HG02943 (cell line): Measurements from ENCODE around the gene CEP112.
"Not testable (repeated sequence)": the region's sequence is repeated elsewhere in the genome, so short reads cannot be mapped to it uniquely, and the experiment has no call there.

ENCODE experiments used
- ATAC-seq: cut with Tn5 transposase; IDR thresholded peaks from one replicate; pipeline ENCODE4 v1.9.1; 2021; ENCODE audit warnings: mild to moderate bottlenecking, low read depth, moderate library complexity; ENCODE audit not compliant: unreplicated experiment

The CEP112 gene

DNA sequence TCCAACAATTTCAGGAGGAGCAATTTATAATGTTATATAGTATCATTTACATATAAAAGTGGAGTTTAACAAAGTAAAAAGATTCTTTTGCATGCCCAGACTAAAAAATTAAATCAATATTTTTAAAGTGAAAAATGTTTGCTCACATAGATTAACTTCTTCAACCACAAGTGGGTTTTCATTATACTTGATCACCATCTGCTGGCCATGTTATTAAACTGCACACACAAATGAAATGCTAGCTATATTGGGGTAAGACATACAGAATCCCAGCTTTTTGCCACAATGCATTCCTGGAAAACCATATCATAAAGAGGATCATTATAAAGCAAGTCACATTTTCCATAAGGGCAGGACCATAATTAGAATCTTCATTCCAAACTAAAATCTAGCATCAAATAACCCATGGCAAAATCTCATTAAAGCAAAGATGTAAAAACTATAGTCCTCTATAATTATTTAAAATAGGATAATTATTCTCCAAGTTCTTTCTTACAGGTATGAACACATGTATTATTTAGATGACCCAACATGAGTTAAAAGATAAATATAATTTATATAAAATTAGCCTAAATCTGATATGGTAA is 26.3 kb downstream of the CEP112 start:
- ATAC-seq = no peak

DNA sequence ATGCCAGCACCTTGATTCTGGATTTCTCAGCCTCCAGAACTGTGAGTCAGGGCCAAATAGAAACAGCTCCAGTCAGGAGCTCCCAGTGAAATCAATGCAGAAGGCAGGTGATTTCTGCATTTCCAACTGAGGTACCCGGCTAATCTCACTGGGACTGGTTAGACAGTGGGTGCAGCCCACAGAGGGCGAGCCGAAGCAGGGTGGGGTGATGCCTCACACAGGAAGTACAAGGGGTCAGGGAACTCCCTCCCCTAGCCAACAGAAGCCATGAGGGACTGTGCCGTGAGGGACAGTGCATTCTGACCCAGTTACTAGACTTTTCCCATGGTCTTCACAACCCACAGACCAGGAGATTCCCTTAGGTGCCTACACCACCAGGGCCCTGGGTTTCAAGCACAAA is 36.9 kb downstream of the CEP112 start:
- ATAC-seq = not testable (repeated sequence)

DNA sequence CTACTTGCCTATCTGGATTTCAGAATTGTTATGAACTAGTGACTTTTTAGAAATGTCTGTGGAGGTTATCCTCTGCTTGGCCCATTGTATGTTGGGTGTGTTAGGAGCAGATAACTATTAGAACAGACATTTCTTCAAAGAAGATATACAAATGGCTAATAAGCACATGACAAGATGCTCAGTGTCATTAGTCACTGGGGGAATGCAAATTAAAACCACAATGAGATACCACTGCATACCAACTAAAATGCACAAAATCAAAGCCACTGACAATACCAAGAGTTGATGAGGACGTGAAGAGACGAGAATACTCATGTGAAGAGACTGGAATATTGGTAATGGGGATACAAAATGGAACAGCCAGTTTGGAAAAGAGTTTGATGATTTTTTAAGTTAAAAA is 39.2 kb downstream of the CEP112 start:
- ATAC-seq = no peak

- ATAC-seq = no peak
These were observed 41.2 kb downstream of the CEP112 start for GRCh38 chr17:66150708-66151107.

GRCh38 chr17:66149562-66149961 is 42.4 kb downstream of the CEP112 start:
- ATAC-seq = no peak

- ATAC-seq = no peak
These were observed 45.5 kb downstream of the CEP112 start for GRCh38 chr17:66146394-66146793.

DNA sequence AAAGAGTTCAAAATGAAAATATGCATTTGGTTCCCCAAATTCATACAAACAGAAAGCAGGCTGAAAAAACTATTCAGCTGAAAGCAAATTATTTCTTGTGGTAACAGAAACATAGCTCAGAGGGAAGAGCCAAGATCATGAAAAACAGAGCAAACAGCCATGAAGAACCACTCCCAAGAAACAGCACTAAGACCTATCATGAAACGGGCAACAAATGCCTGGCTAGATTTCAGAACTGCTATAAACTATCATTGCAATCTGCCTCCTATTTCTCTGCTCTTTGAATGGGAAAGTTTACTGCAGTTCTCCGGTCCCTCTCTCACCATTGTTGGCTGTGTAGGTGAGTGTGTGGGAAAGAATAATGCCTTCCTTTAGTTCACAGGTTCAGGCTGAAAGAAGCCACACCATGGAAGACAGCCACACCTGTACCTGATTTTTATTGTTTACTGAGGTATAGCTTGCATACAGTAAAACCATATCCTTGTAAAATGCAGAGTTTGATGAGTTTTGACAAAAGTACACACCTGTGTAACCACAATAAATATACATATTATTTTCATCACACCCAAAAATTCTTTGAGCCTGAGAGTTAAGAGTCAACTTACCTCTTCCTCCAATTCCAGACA is 48.2 kb downstream of the CEP112 start:
- ATAC-seq = no peak

DNA sequence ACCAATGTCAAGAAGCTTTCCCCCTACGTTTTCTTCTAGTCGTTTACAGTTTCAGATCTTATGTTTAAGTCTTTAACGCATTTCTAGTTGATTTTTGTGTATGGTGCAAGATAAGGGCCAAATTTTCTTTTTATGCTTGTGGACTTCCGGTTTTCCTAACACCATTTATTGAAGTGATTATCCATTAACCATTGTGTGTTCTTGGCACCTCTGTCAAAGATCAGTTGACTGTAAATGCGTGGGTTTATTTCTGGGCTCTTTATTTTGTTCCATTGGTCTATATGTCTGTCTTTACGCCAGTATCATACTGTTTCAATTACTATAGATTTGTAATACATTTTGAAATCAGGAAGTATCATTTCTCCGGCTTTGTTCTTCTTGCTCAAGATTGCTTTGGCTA is 49.5 kb downstream of the CEP112 start:
- ATAC-seq = no peak

GRCh38 chr17:66138120-66138519 is 53.8 kb downstream of the CEP112 start:
- no peak for ATAC-seq

DNA sequence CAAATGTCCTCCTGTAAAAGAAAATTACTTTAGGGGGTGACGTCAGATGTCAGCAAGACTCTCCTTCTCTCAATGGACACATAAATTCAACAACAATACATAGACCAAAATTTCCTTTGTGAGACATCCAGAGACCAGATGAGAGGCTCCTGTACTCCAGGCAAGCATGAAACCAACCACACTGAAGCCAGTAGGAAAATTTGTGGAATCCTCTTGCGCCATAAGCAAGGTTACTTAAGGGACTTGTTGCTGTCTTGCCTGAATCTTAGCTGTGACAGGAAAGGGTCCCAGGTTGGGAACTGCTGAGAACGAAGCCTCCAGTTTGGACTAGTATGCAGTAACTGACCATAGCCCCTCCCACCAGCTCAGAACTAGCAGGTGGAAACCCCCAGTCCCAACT is 56.0 kb downstream of the CEP112 start:
- no peak for ATAC-seq

DNA sequence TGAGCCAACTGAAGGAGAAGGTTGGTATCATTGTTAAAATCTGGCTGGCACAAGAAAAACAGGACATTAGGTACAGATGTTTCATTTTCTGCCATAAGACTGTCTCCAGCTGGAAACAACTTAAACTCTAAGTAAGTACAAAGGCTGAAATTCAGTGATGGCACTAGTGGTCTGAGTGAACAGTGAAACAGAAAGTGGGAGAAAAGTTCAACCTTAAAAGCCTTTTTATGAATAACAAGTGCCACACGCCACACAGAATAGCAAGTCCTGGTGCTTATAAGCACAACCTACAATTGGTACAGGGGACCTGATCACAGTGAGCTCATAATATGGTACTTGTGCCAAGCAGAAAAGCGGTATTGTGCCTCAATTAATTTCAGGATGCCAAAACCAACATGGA is 56.7 kb downstream of the CEP112 start:
- ATAC-seq = no peak

- ATAC-seq = no peak
These were observed 62.2 kb downstream of the CEP112 start for GRCh38 chr17:66129759-66130158.

DNA sequence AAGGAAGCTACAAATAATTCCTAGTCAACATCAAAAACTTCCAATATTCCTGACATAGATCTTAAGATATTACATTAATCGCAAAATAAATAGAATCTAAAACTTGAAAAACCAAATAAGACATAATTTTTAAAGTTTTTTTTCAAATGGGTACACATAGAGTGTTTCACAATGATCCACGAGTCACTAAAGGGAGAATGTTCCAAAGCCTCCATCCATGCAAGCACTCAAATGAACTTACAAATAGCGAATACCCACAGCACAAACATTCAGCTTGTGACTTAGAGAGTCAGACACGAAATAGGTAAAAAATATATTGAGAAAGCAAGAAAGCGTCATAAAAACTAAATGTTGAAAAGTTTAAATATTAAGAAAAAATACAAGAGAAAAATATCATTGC is 65.7 kb downstream of the CEP112 start:
- ATAC-seq = no peak

GRCh38 chr17:66123163-66123562 is 68.8 kb downstream of the CEP112 start:
- no peak for ATAC-seq

GRCh38 chr17:66115246-66115645 is 76.7 kb downstream of the CEP112 start:
- ATAC-seq = no peak

DNA sequence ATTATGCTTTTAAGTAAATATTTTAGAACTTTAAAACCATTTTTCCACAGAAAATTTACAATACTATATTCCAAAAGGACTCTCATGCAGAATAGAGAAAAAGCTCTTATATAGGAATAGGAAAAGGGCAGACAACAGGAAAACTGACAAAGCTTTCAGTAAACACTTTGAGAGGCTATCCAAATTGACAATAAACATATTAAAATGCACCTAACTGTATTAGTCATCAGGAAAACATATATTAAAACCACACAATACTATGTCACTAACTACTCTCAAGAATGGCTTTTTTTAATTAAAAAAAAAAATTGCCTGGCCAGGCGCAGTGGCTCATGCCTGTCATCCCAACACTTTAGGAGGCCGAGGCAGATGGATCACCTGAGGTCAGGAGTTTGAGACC is 77.3 kb downstream of the CEP112 start:
- ATAC-seq = no peak

DNA sequence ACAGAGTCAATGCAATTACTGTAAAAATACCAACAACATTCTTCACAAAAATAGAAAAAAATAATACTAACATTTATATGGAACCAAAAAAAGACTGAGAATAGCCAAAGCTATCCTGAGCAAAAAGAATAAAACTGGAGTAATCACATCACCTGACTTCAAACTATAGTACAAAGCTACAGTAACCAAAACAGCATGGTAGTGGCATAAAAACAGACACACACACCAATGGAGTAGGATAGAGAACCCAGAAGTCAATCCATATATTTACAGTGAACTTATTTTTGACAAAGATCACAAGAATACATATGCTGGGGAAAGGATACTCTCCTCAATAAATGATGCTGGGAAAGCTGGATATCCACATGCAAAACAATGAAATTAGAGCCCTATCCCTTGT is 84.2 kb downstream of the CEP112 start:
- ATAC-seq = no peak

DNA sequence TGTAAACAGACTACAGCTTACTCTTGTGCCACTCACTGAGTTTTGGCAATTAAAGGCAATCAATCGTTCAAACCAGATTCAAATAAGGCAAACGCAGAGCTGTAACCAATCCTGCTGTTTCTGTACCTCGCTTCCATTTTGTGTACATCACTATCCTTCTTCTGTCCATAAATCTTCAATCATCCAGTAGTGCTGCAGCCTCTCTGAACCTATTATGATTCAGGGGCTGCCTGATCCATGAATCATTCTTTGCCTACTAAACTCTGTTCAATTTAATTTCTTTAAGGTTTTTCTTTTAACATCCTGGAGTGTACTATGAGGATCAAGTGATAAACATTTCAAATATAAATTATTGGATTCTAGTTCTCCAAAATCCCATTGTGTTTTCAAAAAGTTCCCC is 93.9 kb downstream of the CEP112 start:
- no peak for ATAC-seq

GRCh38 chr17:66094727-66095126 is 97.2 kb downstream of the CEP112 start:
- ATAC-seq = no peak

DNA sequence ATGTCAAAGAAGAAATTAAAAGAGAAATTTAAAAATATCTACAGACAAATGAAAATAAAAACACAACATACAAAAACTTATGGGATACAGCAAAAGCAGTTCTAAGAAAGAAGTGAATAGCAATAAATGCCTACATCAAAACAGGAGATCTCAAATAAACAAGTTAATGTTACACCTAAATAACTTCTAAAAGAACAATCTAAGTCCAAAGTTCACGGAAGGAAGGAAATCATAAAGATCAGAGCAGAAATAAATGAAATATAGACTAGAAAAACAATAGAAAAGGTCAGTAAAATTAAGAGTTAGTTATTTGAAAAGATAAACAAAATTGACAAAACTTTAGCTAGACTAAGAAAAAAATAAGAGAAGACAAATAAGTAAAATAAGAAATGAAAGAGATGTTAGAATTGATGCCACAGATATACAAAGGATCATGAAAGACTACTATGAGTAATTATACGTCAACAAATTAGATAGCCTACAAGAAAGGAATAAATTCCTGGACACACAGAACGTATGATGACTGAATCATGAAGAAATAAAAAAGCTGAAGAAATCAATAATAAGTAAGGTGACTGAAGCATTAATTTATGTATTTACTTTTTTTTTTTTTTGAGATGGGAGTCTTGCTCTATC is 100.4 kb downstream of the CEP112 start:
- ATAC-seq = no peak

DNA sequence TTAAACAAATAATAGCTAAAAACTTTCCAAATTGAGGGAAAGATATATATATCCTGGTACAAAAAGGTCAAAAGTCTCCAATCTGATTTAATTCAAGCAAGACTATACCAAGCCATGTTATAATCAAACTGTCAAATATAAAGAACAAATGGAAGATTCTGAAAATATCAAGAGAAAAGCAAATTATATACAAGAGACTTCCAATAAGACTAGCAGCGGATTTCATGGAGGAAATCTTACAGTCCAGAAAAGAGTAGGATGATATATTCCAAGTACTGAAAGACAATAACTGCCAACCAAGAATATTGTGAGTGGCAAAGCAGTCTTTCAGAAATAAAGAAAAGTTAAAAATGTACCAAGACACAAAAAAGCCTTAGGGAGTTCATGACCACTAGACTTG is 102.2 kb downstream of the CEP112 start:
- no peak for ATAC-seq

- no peak for ATAC-seq
These were observed 103.8 kb downstream of the CEP112 start for GRCh38 chr17:66088173-66088572.
